CD4-positive, CD25-positive, alpha-beta regulatory T cell (primary cell): Measurements from ENCODE around the gene KRTAP17-1. TPM values are rescaled to one million over a fixed set of nuclear protein-coding genes. Genes with fewer than 3 reads are reported as not detected.

Experiments used
- ATAC-seq, 2 donors: fragments of 150-1000 bp; cut with Tn5 transposase; one replicate each; pipeline ENCODE4 v1.10.0; 2021; ENCODE audit warnings: low read depth in 2 of 2, moderate number of reproducible peaks in 2 of 2, moderate library complexity in 1 of 2
- DNase-seq, 3 donors: peaks; one replicate each; pipeline versions ENCODE4 v3.0.0 to v3.0.0-alpha.2; 2012 to 2022; ENCODE audit warnings: mixed read lengths in 1 of 3
- H3K27ac ChIP-seq: one replicate; pipeline ENCODE4 v1.7.0; 2013; ENCODE audit warnings: mild to moderate bottlenecking, low read length; ENCODE audit not compliant: insufficient read depth, poor library complexity, severe bottlenecking
- H3K27me3 ChIP-seq: one replicate; pipeline ENCODE4 v1.7.0; 2013; ENCODE audit warnings: low read length; ENCODE audit not compliant: control insufficient read depth, insufficient read depth
- H3K36me3 ChIP-seq: one replicate; pipeline ENCODE4 v1.7.0; 2013; ENCODE audit warnings: mild to moderate bottlenecking, low read length, moderate library complexity; ENCODE audit not compliant: control insufficient read depth, insufficient read depth
- H3K4me1 ChIP-seq: 2 replicates; pipeline ENCODE4 v1.7.0; 2013; ENCODE audit warnings: mild to moderate bottlenecking, low read length; ENCODE audit not compliant: insufficient read depth, control insufficient read depth, poor library complexity, severe bottlenecking
- H3K4me3 ChIP-seq: one replicate; pipeline ENCODE4 v1.7.0; 2013; ENCODE audit warnings: low read depth, mild to moderate bottlenecking, low read length, moderate library complexity
- H3K9me3 ChIP-seq, 2 experiments: 1 replicate in 1 of 2; 2 replicates in 1 of 2; pipeline ENCODE4 v1.7.0; 2013; ENCODE audit warnings: low read length in 2 of 2, mild to moderate bottlenecking in 1 of 2, moderate library complexity in 1 of 2; ENCODE audit not compliant: control insufficient read depth in 2 of 2
- H3K27ac Mint-ChIP-seq, 3 donors: one replicate each; pipeline ENCODE4 v1.8.0; 2020 to 2022; ENCODE audit warnings: mild to moderate bottlenecking in 3 of 3, mixed read lengths in 3 of 3, moderate library complexity in 2 of 3
- H3K27me3 Mint-ChIP-seq: one replicate; pipeline ENCODE4 v1.8.0; 2022; ENCODE audit warnings: mild to moderate bottlenecking, mixed read lengths
- H3K36me3 Mint-ChIP-seq: one replicate; pipeline ENCODE4 v1.8.0; 2020; ENCODE audit warnings: mixed read lengths
- H3K4me1 Mint-ChIP-seq, 4 donors: one replicate each; pipeline ENCODE4 v1.8.0; 2020 to 2022; ENCODE audit warnings: mixed read lengths in 4 of 4, mild to moderate bottlenecking in 1 of 4
- H3K4me3 Mint-ChIP-seq, 4 donors: one replicate each; pipeline ENCODE4 v1.8.0; 2020 to 2022; ENCODE audit warnings: mild to moderate bottlenecking in 4 of 4, mixed read lengths in 4 of 4, moderate library complexity in 3 of 4
- H3K9me3 Mint-ChIP-seq, 7 donors: one replicate each; pipeline ENCODE4 v1.8.0; 2020 to 2022; ENCODE audit warnings: mixed read lengths in 7 of 7, mild to moderate bottlenecking in 3 of 7, moderate library complexity in 2 of 7
- polyA plus RNA-seq, 4 donors: library from polyadenylated mRNA; unstranded; fragments of 300-500 nt; fragmentation: Illumina TruSeq; gene quantifications; one replicate each; pipeline ENCODE4 v1.2.3, GENCODE V29; 2021
- total RNA-seq: library from RNA; stranded (reverse); gene quantifications from one replicate; pipeline ENCODE4 v1.2.3, GENCODE V29; 2022

Gene KRTAP17-1
- total and polyA plus RNA-seq, 5 donors from 2014 or later = not detected

- Histone ChIP-seq H3K4me1 (peaks cover 51% of the 10 kb centered on the region), H3K36me3 (no peaks in the 10 kb centered on the region), H3K4me3 (peak overlapping the region; percentile 51), H3K27me3 (no peaks in the 10 kb centered on the region), H3K9me3 (peaks cover 0 to 3% of the 10 kb centered on the region in 2 experiments), H3K27ac (peak overlapping the region; percentile 80)
- DNase-seq (peak; percentile 18 to 81 (median 23)), ATAC-seq (peak; percentile 64 to 66)
- H3K4me3 Mint-ChIP-seq = peak overlapping the region; percentile 51 to 72 (median 68)
- H3K36me3 Mint-ChIP-seq = no peaks in the 10 kb centered on the region
- H3K27ac Mint-ChIP-seq = peak overlapping the region; percentile 95 to 98 (median 95)
- H3K27me3 Mint-ChIP-seq = no peaks in the 10 kb centered on the region
- peaks cover 0 to 16% (median 2%) of the 10 kb centered on the region in 7 donors for H3K9me3 Mint-ChIP-seq
- peaks cover 33 to 74% (median 45%) of the 10 kb centered on the region in 4 donors for H3K4me1 Mint-ChIP-seq
These were observed 23.5 kb upstream of the KRTAP17-1 start for GRCh38 chr17:41338961-41339485.

GRCh38 chr17:41335747-41336146 lies 20.2 kb upstream of the KRTAP17-1 start:
- Histone ChIP-seq H3K36me3 (no peaks in the 10 kb centered on the region), H3K9me3 (no peaks in the 10 kb centered on the region), H3K27me3 (no peaks in the 10 kb centered on the region), H3K27ac (no peak overlapping the region), H3K4me1 (peaks cover 38% of the 10 kb centered on the region), H3K4me3 (no peak overlapping the region)
- peaks cover 23 to 54% (median 30%) of the 10 kb centered on the region in 4 donors for H3K4me1 Mint-ChIP-seq
- H3K36me3 Mint-ChIP-seq = no peaks in the 10 kb centered on the region
- H3K4me3 Mint-ChIP-seq = no peak overlapping the region
- H3K27ac Mint-ChIP-seq = peak overlapping the region in 2 of 3 donors; percentile 33 to 81
- H3K27me3 Mint-ChIP-seq = no peaks in the 10 kb centered on the region
- no peak for ATAC-seq
- no peak for DNase-seq
- H3K9me3 Mint-ChIP-seq = no peaks in the 10 kb centered on the region

GRCh38 chr17:41334385-41335305 lies 19.1 kb upstream of the KRTAP17-1 start:
- Histone ChIP-seq H3K4me1 (peaks cover 27% of the 10 kb centered on the region), H3K4me3 (no peak overlapping the region), H3K9me3 (no peaks in the 10 kb centered on the region), H3K27me3 (no peaks in the 10 kb centered on the region), H3K36me3 (no peaks in the 10 kb centered on the region), H3K27ac (no peak overlapping the region)
- DNase-seq (no peak), ATAC-seq (no peak)
- H3K27ac Mint-ChIP-seq = peak overlapping the region; percentile 28 to 93 (median 75)
- H3K4me3 Mint-ChIP-seq = peak overlapping the region in 1 of 4 donors; percentile 27
- peaks cover 14 to 44% (median 21%) of the 10 kb centered on the region in 4 donors for H3K4me1 Mint-ChIP-seq
- H3K9me3 Mint-ChIP-seq = no peaks in the 10 kb centered on the region
- H3K36me3 Mint-ChIP-seq = no peaks in the 10 kb centered on the region
- no peaks in the 10 kb centered on the region for H3K27me3 Mint-ChIP-seq

- H3K27me3 Mint-ChIP-seq = no peaks in the 10 kb centered on the region
- H3K4me1 Mint-ChIP-seq = peaks cover 6 to 38% (median 12%) of the 10 kb centered on the region in 4 donors
- Histone ChIP-seq H3K36me3 (no peaks in the 10 kb centered on the region), H3K4me1 (peaks cover 20% of the 10 kb centered on the region), H3K4me3 (no peak overlapping the region), H3K27me3 (no peaks in the 10 kb centered on the region), H3K9me3 (no peaks in the 10 kb centered on the region), H3K27ac (no peak overlapping the region)
- no peaks in the 10 kb centered on the region for H3K36me3 Mint-ChIP-seq
- DNase-seq = no peak
- no peak for ATAC-seq
- peak overlapping the region in 1 of 4 donors; percentile 15 for H3K4me3 Mint-ChIP-seq
- H3K27ac Mint-ChIP-seq = peak overlapping the region in 2 of 3 donors; percentile 28 to 75
- no peaks in the 10 kb centered on the region for H3K9me3 Mint-ChIP-seq
These were observed 18.3 kb upstream of the KRTAP17-1 start for GRCh38 chr17:41333836-41334235.

GRCh38 chr17:41333098-41333497 lies 17.6 kb upstream of the KRTAP17-1 start:
- Mint-ChIP-seq H3K27ac (peak overlapping the region in 1 of 3 donors; percentile 75), H3K36me3 (no peaks in the 10 kb centered on the region)

GRCh38 chr17:41332239-41332638 lies 16.7 kb upstream of the KRTAP17-1 start:
- H3K27ac Mint-ChIP-seq = no peak overlapping the region
- no peaks in the 10 kb centered on the region for H3K27me3 Mint-ChIP-seq
- peaks cover 0 to 31% (median 5%) of the 10 kb centered on the region in 4 donors for H3K4me1 Mint-ChIP-seq

More at GRCh38 chr17:41333098-41333497, 17.6 kb upstream of the KRTAP17-1 start:
- DNase-seq = no peak
- H3K27me3 ChIP-seq = no peaks in the 10 kb centered on the region
- no peaks in the 10 kb centered on the region for H3K36me3 ChIP-seq
- H3K27ac ChIP-seq = no peak overlapping the region
- no peak overlapping the region for H3K4me3 ChIP-seq
- peaks cover 14% of the 10 kb centered on the region for H3K4me1 ChIP-seq
- Mint-ChIP-seq H3K4me3 (no peak overlapping the region), H3K9me3 (no peaks in the 10 kb centered on the region), H3K4me1 (peaks cover 0 to 34% (median 6%) of the 10 kb centered on the region in 4 donors), H3K27me3 (no peaks in the 10 kb centered on the region)
- ATAC-seq = no peak
- no peaks in the 10 kb centered on the region for H3K9me3 ChIP-seq

GRCh38 chr17:41331606-41332005 lies 16.1 kb upstream of the KRTAP17-1 start:
- H3K4me1 Mint-ChIP-seq = peaks cover 0 to 31% (median 5%) of the 10 kb centered on the region in 4 donors
- no peak for DNase-seq
- H3K36me3 Mint-ChIP-seq = no peaks in the 10 kb centered on the region
- H3K27ac Mint-ChIP-seq = no peak overlapping the region
- H3K9me3 ChIP-seq = no peaks in the 10 kb centered on the region
- no peaks in the 10 kb centered on the region for H3K27me3 Mint-ChIP-seq
- no peak for ATAC-seq
- no peak overlapping the region for H3K27ac ChIP-seq
- no peaks in the 10 kb centered on the region for H3K36me3 ChIP-seq
- H3K4me3 ChIP-seq = no peak overlapping the region
- no peaks in the 10 kb centered on the region for H3K9me3 Mint-ChIP-seq
- no peaks in the 10 kb centered on the region for H3K27me3 ChIP-seq
- H3K4me1 ChIP-seq = peaks cover 15% of the 10 kb centered on the region
- no peak overlapping the region for H3K4me3 Mint-ChIP-seq

More at GRCh38 chr17:41332239-41332638, 16.7 kb upstream of the KRTAP17-1 start:
- Histone ChIP-seq H3K27me3 (no peaks in the 10 kb centered on the region), H3K9me3 (no peaks in the 10 kb centered on the region), H3K36me3 (no peaks in the 10 kb centered on the region), H3K4me3 (no peak overlapping the region), H3K27ac (no peak overlapping the region), H3K4me1 (peaks cover 11% of the 10 kb centered on the region)
- no peaks in the 10 kb centered on the region for H3K9me3 Mint-ChIP-seq
- ATAC-seq = no peak
- H3K36me3 Mint-ChIP-seq = no peaks in the 10 kb centered on the region
- no peak overlapping the region for H3K4me3 Mint-ChIP-seq
- DNase-seq = no peak
